GM21423 (cell line): ENCODE data around the gene DMAP1.

ENCODE experiments used
- ATAC-seq: cut with Tn5 transposase; IDR thresholded peaks from one replicate; pipeline ENCODE4 v1.9.1; 2021; ENCODE audit warnings: mild to moderate bottlenecking, moderate library complexity; ENCODE audit not compliant: unreplicated experiment

Gene DMAP1

GRCh38 chr1:44251989-44252671, 38.9 kb downstream of the DMAP1 start:
- ATAC-seq, result no peak

DNA sequence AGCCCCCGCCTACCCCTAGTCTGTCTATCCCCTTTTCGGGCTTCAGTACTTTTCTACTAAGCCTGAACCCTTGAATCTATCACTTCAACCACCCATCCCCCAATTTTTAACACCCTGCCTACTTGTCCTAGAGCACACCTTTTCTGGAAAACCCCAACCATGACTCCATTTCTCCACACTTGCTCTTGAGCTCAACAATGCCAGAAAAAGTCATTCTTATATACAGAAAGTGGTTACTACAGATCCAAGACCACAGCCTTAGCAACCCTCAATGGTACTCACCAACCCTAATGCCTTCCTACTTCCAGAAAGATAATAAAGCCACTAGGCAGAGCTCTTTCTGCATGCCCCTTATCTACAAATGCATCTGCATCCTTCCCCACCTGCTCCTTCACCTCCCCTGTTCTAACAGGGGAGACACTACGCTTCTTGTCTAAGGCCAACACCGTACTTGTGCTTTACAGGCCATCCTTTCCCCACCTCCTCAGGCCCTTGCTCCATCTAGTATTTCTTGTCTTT, 41.2 kb downstream of the DMAP1 start:
- ATAC-seq, result no peak

GRCh38 chr1:44256762-44257554, 43.7 kb downstream of the DMAP1 start:
- ATAC-seq, result no peak

GRCh38 chr1:44259090-44259489, 45.8 kb downstream of the DMAP1 start:
- no peak for ATAC-seq

DNA sequence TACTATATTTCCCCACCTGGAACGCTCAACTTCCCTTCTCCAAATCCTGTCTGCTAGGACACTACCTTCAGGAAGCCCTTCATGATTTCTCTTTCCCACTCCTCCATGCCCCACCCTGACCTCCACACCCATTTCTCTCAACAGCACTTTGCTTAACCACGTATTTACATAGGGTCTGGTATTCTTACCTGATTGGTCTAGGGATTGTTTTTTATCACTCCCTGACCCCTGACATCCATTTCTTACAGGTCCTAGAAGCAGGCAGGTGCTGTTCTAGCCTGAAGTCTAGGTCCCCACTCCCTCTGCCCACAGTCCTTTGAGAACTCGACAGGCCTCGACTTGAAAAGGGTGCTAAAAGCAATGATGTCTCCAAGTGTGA, 47.5 kb downstream of the DMAP1 start:
- no peak for ATAC-seq

GRCh38 chr1:44261171-44261817, 48.0 kb downstream of the DMAP1 start:
- no peak for ATAC-seq

DNA sequence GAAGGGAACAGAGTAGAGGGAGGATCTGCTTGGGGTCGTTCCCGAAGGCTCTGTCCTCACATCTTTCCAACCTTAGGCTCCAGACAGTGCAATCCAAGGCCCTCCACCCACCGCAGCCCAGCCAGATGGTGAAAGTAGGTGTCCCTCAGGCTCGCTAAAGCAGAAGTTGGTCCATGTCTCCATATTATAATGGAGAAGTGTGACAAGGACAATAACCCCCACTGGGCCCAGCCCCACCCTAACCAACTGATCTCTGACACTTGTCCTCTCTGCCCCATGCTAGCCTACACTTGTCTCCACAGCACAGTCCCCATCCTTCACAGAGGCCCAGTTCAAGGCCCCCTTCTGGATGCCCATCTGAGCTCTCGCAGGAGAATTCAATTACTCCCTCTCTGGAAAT, 48.7 kb downstream of the DMAP1 start:
- no peak for ATAC-seq

DNA sequence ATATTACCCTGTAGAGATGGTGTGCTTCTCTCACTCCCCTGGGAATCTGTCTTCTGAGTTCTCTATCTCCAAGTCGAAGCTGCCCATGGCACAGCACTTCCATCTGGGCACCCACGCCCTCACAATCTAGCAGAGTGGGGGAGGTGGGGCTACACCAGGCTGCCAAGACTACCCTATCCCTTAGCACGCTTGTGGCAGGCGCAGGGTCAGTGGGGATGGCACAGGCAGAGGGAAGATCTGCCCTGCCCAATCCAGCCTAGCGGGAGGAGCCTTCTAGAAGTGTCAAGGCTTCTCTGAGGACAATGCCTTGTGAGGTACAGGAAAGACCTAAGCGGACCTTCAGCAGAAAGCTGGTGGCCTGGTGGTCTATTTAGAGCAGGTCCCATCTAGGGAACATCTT, 49.1 kb downstream of the DMAP1 start:
- no peak for ATAC-seq

DNA sequence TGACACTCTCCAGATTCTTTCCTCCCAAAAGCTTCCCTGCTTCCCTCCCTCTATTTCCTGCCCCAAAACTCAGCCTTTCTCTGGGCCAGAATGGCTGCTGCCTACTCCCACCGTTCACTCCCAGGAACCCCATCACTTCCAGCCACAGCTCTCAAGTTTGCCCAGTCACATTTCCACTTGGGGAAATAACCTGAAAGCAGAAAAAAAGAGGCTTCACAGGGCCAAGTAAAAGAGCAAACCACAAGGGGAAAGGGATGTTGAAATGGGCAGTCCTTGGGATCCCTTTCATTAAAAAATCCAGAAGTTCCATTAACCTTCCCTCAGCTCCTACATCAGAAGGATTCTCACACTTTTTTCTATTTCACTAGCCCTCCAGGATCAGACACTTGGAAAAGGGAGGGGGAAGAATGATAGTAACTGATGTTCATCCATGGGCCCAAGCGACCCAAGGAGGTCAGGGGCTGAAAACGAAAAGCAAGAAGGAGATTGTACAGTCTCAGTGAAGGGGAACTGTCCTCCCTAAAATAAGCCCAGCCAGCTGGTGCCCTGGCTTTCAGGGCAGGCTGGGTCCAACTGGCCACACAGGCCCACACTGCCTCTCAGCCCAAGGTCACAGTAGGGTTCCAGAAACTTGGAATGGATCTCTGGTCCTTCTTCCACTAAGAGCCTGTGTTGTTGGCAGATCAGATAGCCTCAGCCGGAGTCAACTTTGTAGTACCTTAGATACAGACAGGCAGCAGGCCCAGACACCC, 49.7 kb downstream of the DMAP1 start:
- ATAC-seq, result no peak

GRCh38 chr1:44263568-44264450, 50.5 kb downstream of the DMAP1 start:
- ATAC-seq, result no peak

GRCh38 chr1:44264451-44264771, 51.1 kb downstream of the DMAP1 start:
- ATAC-seq, result no peak

- no peak for ATAC-seq
These were observed 52.5 kb downstream of the DMAP1 start for GRCh38 chr1:44265656-44266358.

- ATAC-seq, result no peak
These were observed 53.4 kb downstream of the DMAP1 start for GRCh38 chr1:44266400-44267344.

- no peak for ATAC-seq
These were observed 54.2 kb downstream of the DMAP1 start for GRCh38 chr1:44267438-44267837.

DNA sequence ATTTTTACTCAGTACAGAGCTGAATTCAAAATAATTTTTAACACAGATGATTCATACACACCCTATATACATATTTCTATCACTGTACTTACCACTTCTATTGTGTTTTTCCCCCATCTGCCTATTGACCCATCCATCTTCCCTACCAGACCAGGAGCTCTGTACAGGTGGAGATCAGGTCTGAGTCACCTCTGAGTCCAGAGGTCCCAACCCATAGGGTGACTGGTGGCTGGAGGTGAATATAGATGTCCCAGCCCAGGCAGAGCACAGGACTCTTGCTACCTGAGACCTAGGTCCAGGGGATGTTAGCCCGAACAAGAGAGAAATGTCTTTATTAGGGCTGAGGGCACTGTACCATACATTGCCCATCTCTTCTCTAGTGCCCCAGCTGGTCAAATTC, 54.8 kb downstream of the DMAP1 start:
- ATAC-seq, result no peak
